Measurements from ENCODE around the gene SIN3A. TPM values are rescaled to one million over a fixed set of nuclear protein-coding genes. Genes with fewer than 3 reads are reported as not detected.
"Not testable (repeated sequence)": the region's sequence is repeated elsewhere in the genome, so short reads cannot be mapped to it uniquely, and the experiment has no call there.

The SIN3A gene
- total RNA-seq, 1 experiment from 2014 or later = 24.9 TPM

GRCh38 chr15:75335705-75336355, 115.7 kb downstream of the SIN3A start, which contains the start of gene COMMD4:
Gene COMMD4 (plus strand): TSS chr15:75336063. CDS start chr15:75336090, 27 bp downstream.
- H2AFZ ChIP-seq (ENCODE audit: low read length) = peak within 1 kb of the TSS; percentile 80
- H3K79me2 ChIP-seq (ENCODE audit: low read length) = peaks cover 6% of the 10 kb centered on the region
- H4K20me1 ChIP-seq (ENCODE audit: low read length) = no peaks in the 10 kb centered on the region
- CTCF ChIA-PET = no interaction called here
- H3K4me3 ChIP-seq (ENCODE audit: low read length) = peak within 1 kb of the TSS; percentile 73
- POLR2A ChIA-PET (ENCODE audit: unreplicated experiment) = no interaction called here
- peak; percentile 96 for ATAC-seq
- peak; percentile 96 for DNase-seq
- no TSS peak for BruUV-seq (replicated peaks)
- no peaks in the 10 kb centered on the region for H3F3A ChIP-seq (ENCODE audit: low read length, unreplicated experiment)
- TF ChIP-seq CTCF (conservative IDR thresholded peaks at IDR 0.05; ENCODE audit: low read depth, low read length) (no peak), EZH2phosphoT487 (IDR thresholded peaks at IDR 0.05; ENCODE audit: borderline replicate concordance, low read length) (no peak), EZH2 (IDR thresholded peaks at IDR 0.05; ENCODE audit: low read length, unreplicated experiment) (no peak)
- peaks cover 16% of the 10 kb centered on the region for H3K4me1 ChIP-seq (ENCODE audit: insufficient read depth, low read length)
- H3K4me2 ChIP-seq (ENCODE audit: low read length) = peak within 1 kb of the TSS; percentile 96
- H3K27ac ChIP-seq (ENCODE audit: low read length) = 0 out of 2 replicates have a peak within 1 kb of the TSS, but pooled peaks have one; percentile 2
- H3K9me3 ChIP-seq (ENCODE audit: low read length) = no peaks in the 10 kb centered on the region
- H3K9ac ChIP-seq (ENCODE audit: low read length) = peak within 1 kb of the TSS; percentile 87
- no peaks in the 10 kb centered on the region for H3K27me3 ChIP-seq (ENCODE audit: low read length)
- H3K9me2 ChIP-seq (replicated peaks; ENCODE audit: low read length) = no peaks in the 10 kb centered on the region
- intact Hi-C loops (cut with micrococcal nuclease) = no loop called here
- no peaks in the 10 kb centered on the region; the same call in 1 of the 2 replicates for H3K36me3 ChIP-seq (ENCODE audit: low read depth, low read length)

- intact Hi-C loops (cut with micrococcal nuclease) = no loop called here
- TSS peak; percentile 49 for BruUV-seq (replicated peaks)
Measured at GRCh38 chr15:75335313-75335704, 116.2 kb downstream of the SIN3A start.

GRCh38 chr15:75333654-75334419, 117.7 kb downstream of the SIN3A start:
- H3K36me3 ChIP-seq (ENCODE audit: low read depth, low read length); H4K20me1 ChIP-seq (ENCODE audit: low read length); H3K79me2 ChIP-seq (ENCODE audit: low read length); H2AFZ ChIP-seq (ENCODE audit: low read length); BruUV-seq (replicated peaks); H3K27me3 ChIP-seq (ENCODE audit: low read length); ATAC-seq; H3K9me2 ChIP-seq (replicated peaks; ENCODE audit: low read length); CTCF ChIA-PET; DNase-seq; POLR2A ChIA-PET (ENCODE audit: unreplicated experiment); intact Hi-C loops (cut with micrococcal nuclease); H3K9ac ChIP-seq (ENCODE audit: low read length); H3K27ac ChIP-seq (ENCODE audit: low read length); H3K9me3 ChIP-seq (ENCODE audit: low read length); H3K4me2 ChIP-seq (ENCODE audit: low read length); H3F3A ChIP-seq (ENCODE audit: low read length, unreplicated experiment); H3K4me3 ChIP-seq (ENCODE audit: low read length): not testable (repeated sequence)
- peaks cover 16% of the 10 kb centered on the region for H3K4me1 ChIP-seq (ENCODE audit: insufficient read depth, low read length)

More at GRCh38 chr15:75335313-75335704, 116.2 kb downstream of the SIN3A start:
- peak overlapping the region; percentile 80 for H2AFZ ChIP-seq (ENCODE audit: low read length)
- H3K9me3 ChIP-seq (ENCODE audit: low read length) = no peaks in the 10 kb centered on the region
- peaks cover 6% of the 10 kb centered on the region for H3K79me2 ChIP-seq (ENCODE audit: low read length)
- peak overlapping the region; percentile 87 for H3K9ac ChIP-seq (ENCODE audit: low read length)
- no peaks in the 10 kb centered on the region; the same call in 1 of the 2 replicates for H3K36me3 ChIP-seq (ENCODE audit: low read depth, low read length)
- peak overlapping the region; percentile 73 for H3K4me3 ChIP-seq (ENCODE audit: low read length)
- H3K4me2 ChIP-seq (ENCODE audit: low read length) = peak overlapping the region; percentile 96
- ChIA-PET CTCF (no interaction called here), POLR2A (ENCODE audit: unreplicated experiment) (no interaction called here)
- H3K4me1 ChIP-seq (ENCODE audit: insufficient read depth, low read length) = peaks cover 16% of the 10 kb centered on the region
- ATAC-seq = no peak; the same call in 1 of the 2 replicates
- no peaks in the 10 kb centered on the region for H3K27me3 ChIP-seq (ENCODE audit: low read length)
- H3K27ac ChIP-seq (ENCODE audit: low read length) = 0 out of 2 replicates have a peak overlapping the region, but pooled peaks have one; percentile 2
- no peaks in the 10 kb centered on the region for H3K9me2 ChIP-seq (replicated peaks; ENCODE audit: low read length)
- no peak for TF ChIP-seq EZH2 (IDR thresholded peaks at IDR 0.05; ENCODE audit: low read length, unreplicated experiment)
- no peak for TF ChIP-seq CTCF (conservative IDR thresholded peaks at IDR 0.05; ENCODE audit: low read depth, low read length)
- no peak for TF ChIP-seq EZH2phosphoT487 (IDR thresholded peaks at IDR 0.05; ENCODE audit: borderline replicate concordance, low read length)
- no peaks in the 10 kb centered on the region for H3F3A ChIP-seq (ENCODE audit: low read length, unreplicated experiment)
- no peaks in the 10 kb centered on the region for H4K20me1 ChIP-seq (ENCODE audit: low read length)
- peak; percentile 9 for DNase-seq

GRCh38 chr15:75332093-75332492, 119.4 kb downstream of the SIN3A start:
- POLR2A ChIA-PET (ENCODE audit: unreplicated experiment); H3F3A ChIP-seq (ENCODE audit: low read length, unreplicated experiment); intact Hi-C loops (cut with micrococcal nuclease); H3K4me2 ChIP-seq (ENCODE audit: low read length); DNase-seq; H3K4me3 ChIP-seq (ENCODE audit: low read length); H2AFZ ChIP-seq (ENCODE audit: low read length); H3K27ac ChIP-seq (ENCODE audit: low read length); H4K20me1 ChIP-seq (ENCODE audit: low read length); H3K36me3 ChIP-seq (ENCODE audit: low read depth, low read length); H3K27me3 ChIP-seq (ENCODE audit: low read length); ATAC-seq; H3K79me2 ChIP-seq (ENCODE audit: low read length); H3K9me2 ChIP-seq (replicated peaks; ENCODE audit: low read length); BruUV-seq (replicated peaks); CTCF ChIA-PET; H3K9me3 ChIP-seq (ENCODE audit: low read length); H3K9ac ChIP-seq (ENCODE audit: low read length): not testable (repeated sequence)
- H3K4me1 ChIP-seq (ENCODE audit: insufficient read depth, low read length) = peaks cover 16% of the 10 kb centered on the region

Measured in PC-3 (cell line).